Heart left ventricle (tissue), 13 donors: ENCODE results near the gene PRX.

Source experiments
- CTCF ChIP-seq, 12 donors: fragments of 200-600 bp; sonication (generic) in 4 of 12; IDR thresholded peaks; one replicate each; pipeline versions ENCODE4 v1.5.0 to v1.8.0; 2018 to 2022; ENCODE audit warnings: antibody characterized with exemption in 12 of 12, mild to moderate bottlenecking in 5 of 12
- POLR2A ChIP-seq, 2 donors: fragments of 450-650 bp; IDR thresholded peaks; one replicate each; pipeline ENCODE4 v1.6.1; 2017; ENCODE audit warnings: antibody characterized with exemption in 2 of 2, mild to moderate bottlenecking in 2 of 2, moderate library complexity in 2 of 2
- donor health status: ischemic (EF 13 %, LVEDD 7.1; RV severe dilation, severe dysfunction).
- donor health status: DM: no; HTN: yes; CAD: no.
- donor health status: DM: no; HTN: no; CAD: no.
- donor health status: ischemic (EF 25% LVEDD 6.9; RV normal size, moderate dysfunction).
- donor health status: ischemic (EF 25% LVEDD 5.7; RV mildly dilated, moderate dysfunction).
- donor health status: ischemic (EF 35%, LVEDD 5.7; RV mildly dilated, moderate dysfunction).
- donor health status: nonischemic (EF 11% LVEDD 7.7; RV severe dilation, severe dysfunction).
- donor health status: DM: yes; HTN: yes; CAD: no.
- donor health status: PGD.
- donor health status: ischemic (EF 29% LVEDD 5.4; RV normal size, mild dysfunction).
- donor health status: nonischemic (EF 23%, LVEDD 6.1; RV moderate dilation, normal function).

- TF ChIP-seq CTCF (IDR thresholded peaks at IDR 0.05) (no peak), POLR2A (IDR thresholded peaks at IDR 0.05) (no peak)
Observed at GRCh38 chr19:40388481-40388880, 24.7 kb downstream of the PRX start.
